Epithelial cell of prostate (primary cell): ENCODE measurements around the gene PLA2G4E.

Experiments
- DNase-seq: peaks from one replicate; pipeline ENCODE4 v3.0.0-alpha.2; 2011; ENCODE audit warnings: low read depth, low spot score
- H3K27ac ChIP-seq: fragments of 450-650 bp; 2 replicates; pipeline ENCODE4 v1.5.1; 2017; ENCODE audit warnings: mild to moderate bottlenecking

Gene PLA2G4E

GRCh38 chr15:42020713-42021273 lies at the start of gene PLA2G4E:
TSS of gene PLA2G4E (minus strand) at chr15:42021042. CDS start at chr15:42021030, 12 bp downstream.
- no peak for DNase-seq
- H3K27ac ChIP-seq, result peak within 1 kb of the TSS; percentile 29

GRCh38 chr15:42070279-42070975 lies 49.6 kb upstream of the PLA2G4E start:
- no peak for DNase-seq
- H3K27ac ChIP-seq, result no peak overlapping the region

- H3K27ac ChIP-seq, result no peak overlapping the region
- DNase-seq, result no peak
Observed at GRCh38 chr15:42069496-42070278, 48.8 kb upstream of the PLA2G4E start.

GRCh38 chr15:42069025-42069424 lies 48.2 kb upstream of the PLA2G4E start:
- no peak overlapping the region for H3K27ac ChIP-seq
- DNase-seq, result no peak

GRCh38 chr15:42068601-42069000 lies 47.8 kb upstream of the PLA2G4E start:
- no peak overlapping the region for H3K27ac ChIP-seq
- DNase-seq, result no peak

- H3K27ac ChIP-seq, result peak overlapping the region; percentile 27
- no peak for DNase-seq
Observed at GRCh38 chr15:42066764-42067415, 46.0 kb upstream of the PLA2G4E start.

GRCh38 chr15:42065468-42065867 lies 44.6 kb upstream of the PLA2G4E start:
- DNase-seq, result no peak
- peak overlapping the region; percentile 27 for H3K27ac ChIP-seq

- no peak for DNase-seq
- peak overlapping the region; percentile 27 for H3K27ac ChIP-seq
Observed at GRCh38 chr15:42065033-42065432, 44.2 kb upstream of the PLA2G4E start.

GRCh38 chr15:42064271-42064670 lies 43.4 kb upstream of the PLA2G4E start:
- H3K27ac ChIP-seq, result no peak overlapping the region
- no peak for DNase-seq

- no peak overlapping the region for H3K27ac ChIP-seq
- DNase-seq, result no peak
Observed at GRCh38 chr15:42063122-42063848, 42.4 kb upstream of the PLA2G4E start.

GRCh38 chr15:42062284-42062806 lies 41.5 kb upstream of the PLA2G4E start:
- DNase-seq, result no peak
- H3K27ac ChIP-seq, result no peak overlapping the region

- DNase-seq, result no peak
- H3K27ac ChIP-seq, result no peak overlapping the region
Observed at GRCh38 chr15:42060797-42061196, 40.0 kb upstream of the PLA2G4E start.

GRCh38 chr15:42060477-42060763 lies 39.6 kb upstream of the PLA2G4E start:
- no peak overlapping the region for H3K27ac ChIP-seq
- no peak for DNase-seq

- H3K27ac ChIP-seq, result no peak overlapping the region
- no peak for DNase-seq
Observed at GRCh38 chr15:42059661-42060476, 39.0 kb upstream of the PLA2G4E start.

- no peak for DNase-seq
- peak overlapping the region; percentile 98 for H3K27ac ChIP-seq
Observed at GRCh38 chr15:42058791-42059190, 37.9 kb upstream of the PLA2G4E start.

- peak overlapping the region; percentile 98 for H3K27ac ChIP-seq
- DNase-seq, result no peak
Observed at GRCh38 chr15:42057799-42058646, 37.2 kb upstream of the PLA2G4E start.

- peak overlapping the region; percentile 98 for H3K27ac ChIP-seq
- DNase-seq, result peak; percentile 100
Observed at GRCh38 chr15:42056934-42057798, 36.3 kb upstream of the PLA2G4E start.
